RPMI8226 (cell line): Measurements from ENCODE around the gene SLBP.

Source experiments
- DNase-seq: peaks from one replicate; pipeline ENCODE4 v3.0.0-alpha.2; 2015

The SLBP gene

DNA sequence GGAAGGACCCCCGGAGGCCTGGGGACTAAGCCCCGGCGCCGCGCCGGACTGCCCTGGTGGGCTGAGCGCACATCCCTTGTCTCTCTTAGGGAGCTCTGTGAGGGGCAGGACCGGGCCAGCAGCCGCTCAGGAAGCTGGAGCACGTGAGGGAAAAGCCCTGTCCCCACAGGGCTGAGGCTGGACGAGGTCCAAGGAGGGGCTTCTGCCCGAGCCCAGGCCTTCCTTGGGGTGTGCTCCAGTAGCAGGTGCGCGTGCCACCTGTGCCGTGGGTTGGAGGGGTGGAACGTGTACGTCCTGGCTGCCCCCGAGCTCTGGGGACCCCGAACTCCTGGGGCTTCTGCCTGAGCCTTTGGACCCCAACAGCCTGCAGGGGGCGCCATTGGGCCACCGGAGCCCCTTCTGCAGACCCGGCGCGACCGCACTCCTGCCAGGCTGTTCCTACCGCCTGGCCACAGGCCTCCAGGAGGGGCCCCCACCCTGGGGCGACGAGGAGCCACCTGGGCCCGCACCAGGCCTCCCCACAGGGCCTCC lies 36.4 kb upstream of the SLBP start:
- peak; percentile 83 for DNase-seq

DNA sequence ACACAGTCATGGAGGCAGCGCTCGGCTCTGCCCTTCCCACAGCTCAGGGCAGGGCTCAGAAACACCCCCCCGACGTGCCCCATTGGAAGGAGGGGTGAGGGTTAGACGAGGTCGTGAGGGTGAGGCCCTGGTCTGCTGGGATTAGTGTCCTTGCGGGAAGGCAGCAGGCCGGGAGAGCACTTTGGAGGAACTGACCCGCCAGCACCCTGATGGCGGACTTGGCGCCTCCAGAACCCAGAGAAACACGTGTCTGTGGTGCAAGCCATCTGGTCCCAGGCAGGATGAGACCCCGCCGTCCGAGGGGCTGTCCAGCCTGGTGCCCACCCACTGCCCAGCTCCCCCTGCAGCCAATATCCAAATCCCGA lies 35.5 kb upstream of the SLBP start:
- DNase-seq = no peak

- DNase-seq = no peak
Measured at GRCh38 chr4:1746919-1747602, 34.9 kb upstream of the SLBP start.

DNA sequence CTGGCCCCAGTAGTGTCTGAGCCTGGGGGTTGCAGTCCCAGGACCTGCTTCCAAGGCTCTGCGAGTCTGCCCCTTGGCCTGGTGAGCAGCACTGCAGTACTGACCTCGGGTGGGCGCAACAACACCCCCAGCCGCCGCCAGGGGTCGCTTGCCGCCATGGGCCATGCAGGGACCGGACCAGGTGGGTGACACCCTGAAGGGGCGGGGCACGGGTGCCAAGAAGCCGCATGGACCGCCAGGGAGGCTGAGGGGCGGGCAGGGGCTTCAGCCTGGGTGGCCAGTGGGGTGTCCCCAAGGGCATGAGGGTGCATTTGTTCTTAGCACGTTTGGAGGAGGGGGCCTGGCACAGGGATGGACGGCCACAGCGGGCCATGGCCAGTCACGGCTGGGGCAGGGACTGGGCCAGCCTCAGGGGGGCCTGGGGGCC lies 34.2 kb upstream of the SLBP start:
- DNase-seq = peak; percentile 68

- no peak for DNase-seq
Measured at GRCh38 chr4:1745697-1746096, 33.6 kb upstream of the SLBP start.

- DNase-seq = no peak
Measured at GRCh38 chr4:1745165-1745564, 33.0 kb upstream of the SLBP start.

GRCh38 chr4:1744552-1744951 lies 32.4 kb upstream of the SLBP start:
- no peak for DNase-seq

GRCh38 chr4:1743975-1744374 lies 31.9 kb upstream of the SLBP start:
- DNase-seq = no peak

DNA sequence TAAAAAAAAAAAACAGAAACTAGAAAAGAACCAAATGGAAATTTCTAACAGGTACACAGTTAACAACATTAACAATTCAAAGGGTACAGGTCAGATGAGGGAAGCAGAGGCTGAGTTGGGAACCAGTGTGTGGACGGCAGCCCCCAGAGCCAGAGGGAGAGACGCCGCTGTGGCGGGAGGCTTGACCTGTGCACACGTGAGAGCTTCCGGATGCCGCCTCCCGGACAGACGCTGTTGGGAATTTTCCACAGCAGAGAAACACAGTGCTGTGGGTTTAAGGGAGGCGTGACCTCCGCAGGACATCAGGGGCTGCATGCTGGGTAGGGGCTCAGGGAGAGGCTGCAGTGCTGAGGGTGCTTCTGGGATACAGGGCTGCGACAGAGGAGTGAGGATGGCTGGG lies 31.4 kb upstream of the SLBP start:
- no peak for DNase-seq

DNA sequence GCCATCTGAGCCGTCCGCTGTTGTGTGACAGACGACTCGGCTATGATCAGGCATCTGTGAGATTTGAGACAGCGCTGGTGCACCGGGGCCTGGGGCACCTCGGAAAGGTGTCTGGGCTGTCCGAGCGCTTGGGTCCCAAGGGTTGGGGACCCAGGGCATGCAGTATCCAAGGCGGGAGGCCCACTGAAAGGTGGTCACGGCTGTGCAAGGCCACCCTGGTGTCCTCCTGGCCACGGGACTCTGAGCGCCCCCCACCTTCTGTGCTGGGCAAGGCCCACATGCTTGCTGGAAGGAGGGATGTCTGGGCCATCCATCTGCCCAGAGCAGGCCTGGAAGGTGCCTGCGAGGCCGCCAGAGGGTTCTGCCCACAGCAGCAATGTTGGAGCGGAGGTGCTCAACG lies 29.1 kb upstream of the SLBP start:
- DNase-seq = no peak

GRCh38 chr4:1740021-1740545 lies 28.0 kb upstream of the SLBP start:
- no peak for DNase-seq

DNA sequence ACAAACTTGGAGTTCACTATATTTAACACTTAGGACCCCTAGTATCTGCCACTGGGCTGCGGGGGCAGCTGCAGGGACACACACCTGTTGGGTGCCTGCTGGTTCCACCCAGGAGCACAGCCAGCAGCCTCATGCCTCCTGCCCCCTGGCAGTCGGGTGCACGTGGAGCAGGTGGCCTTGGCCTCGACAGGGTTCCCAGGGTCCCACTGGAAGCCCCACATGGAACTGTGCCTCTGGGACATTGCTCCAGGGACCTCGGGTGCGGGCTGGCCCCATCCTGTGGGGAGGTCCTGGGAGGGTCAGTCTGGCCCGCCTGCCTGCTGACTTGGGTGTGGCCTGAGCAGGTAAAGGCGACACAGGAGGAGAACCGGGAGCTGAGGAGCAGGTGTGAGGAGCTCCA lies 27.2 kb upstream of the SLBP start:
- no peak for DNase-seq

DNA sequence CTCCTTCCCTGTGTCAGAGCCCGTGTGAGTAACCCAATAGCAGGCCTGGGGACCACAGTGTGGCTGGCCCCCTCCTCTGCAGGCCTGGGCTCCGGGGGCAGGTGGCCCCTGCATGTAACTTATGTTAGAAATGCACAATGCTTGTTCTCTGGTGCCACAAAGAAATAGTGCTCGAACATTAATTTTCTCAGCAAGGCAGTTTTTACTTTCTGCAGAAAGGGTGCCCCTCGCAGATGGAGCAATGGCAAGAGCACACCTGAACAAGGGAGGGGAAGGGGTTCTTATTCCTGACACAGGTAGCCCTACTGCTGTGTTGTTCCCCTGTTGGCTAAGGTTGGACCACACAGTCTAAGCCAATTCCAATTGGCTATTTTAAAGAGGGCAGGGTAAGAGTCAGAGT lies 26.3 kb upstream of the SLBP start:
- no peak for DNase-seq

- no peak for DNase-seq
Measured at GRCh38 chr4:1737666-1738065, 25.5 kb upstream of the SLBP start.

GRCh38 chr4:1736812-1737211 lies 24.7 kb upstream of the SLBP start:
- DNase-seq = no peak

- DNase-seq = no peak
Measured at GRCh38 chr4:1735215-1735614, 23.1 kb upstream of the SLBP start.

GRCh38 chr4:1732911-1733310 lies 20.8 kb upstream of the SLBP start:
- DNase-seq = no peak

- no peak for DNase-seq
Measured at GRCh38 chr4:1731180-1731579, 19.1 kb upstream of the SLBP start.

GRCh38 chr4:1730532-1731135 lies 18.5 kb upstream of the SLBP start:
- no peak for DNase-seq

DNA sequence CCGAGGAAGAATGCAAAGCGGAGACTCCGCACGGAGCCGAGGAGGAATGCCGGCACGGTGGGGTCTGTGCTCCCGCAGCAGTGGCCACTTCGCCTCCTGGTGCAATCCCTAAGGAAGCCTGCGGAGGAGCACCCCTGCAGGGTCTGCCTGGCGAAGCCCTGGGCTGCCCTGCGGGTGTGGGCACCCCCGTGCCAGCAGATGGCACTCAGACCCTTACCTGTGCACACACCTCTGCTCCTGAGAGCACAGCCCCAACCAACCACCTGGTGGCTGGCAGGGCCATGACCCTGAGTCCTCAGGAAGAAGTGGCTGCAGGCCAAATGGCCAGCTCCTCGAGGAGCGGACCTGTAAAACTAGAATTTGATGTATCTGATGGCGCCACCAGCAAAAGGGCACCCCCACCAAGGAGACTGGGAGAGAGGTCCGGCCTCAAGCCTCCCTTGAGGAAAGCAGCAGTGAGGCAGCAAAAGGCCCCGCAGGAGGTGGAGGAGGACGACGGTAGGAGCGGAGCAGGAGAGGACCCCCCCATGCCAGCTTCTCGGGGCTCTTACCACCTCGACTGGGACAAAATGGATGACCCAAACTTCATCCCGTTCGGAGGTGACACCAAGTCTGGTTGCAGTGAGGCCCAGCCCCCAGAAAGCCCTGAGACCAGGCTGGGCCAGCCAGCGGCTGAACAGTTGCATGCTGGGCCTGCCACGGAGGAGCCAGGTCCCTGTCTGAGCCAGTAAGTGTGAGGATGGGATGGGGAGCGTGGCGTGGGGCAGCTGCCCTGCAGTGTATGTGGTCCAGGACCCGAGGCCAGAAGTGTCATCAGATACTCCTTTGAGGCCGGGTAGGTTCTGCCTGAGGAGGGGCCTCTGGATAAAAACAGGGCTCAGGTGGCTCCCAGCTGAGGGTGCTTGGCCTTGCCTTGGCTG lies 16.2 kb upstream of the SLBP start:
- no peak for DNase-seq

GRCh38 chr4:1727117-1728031 lies 15.3 kb upstream of the SLBP start:
- DNase-seq = no peak
